ENCODE results near the gene TSPO.

TSPO gene

GRCh38 chr22:43205748-43206508 lies 54.6 kb downstream of the TSPO start:
- Mint-ChIP-seq H3K27ac (peak overlapping the region in 1 of 3 experiments; percentile 41), H3K4me3 (no peak overlapping the region), H3K9me3 (no peaks in the 10 kb centered on the region)

GRCh38 chr22:43206509-43207161 lies 55.3 kb downstream of the TSPO start:
- peaks cover 5% of the 10 kb centered on the region for H3K36me3 Mint-ChIP-seq (ENCODE audit: low read depth)
- no peak for TF ChIP-seq CTCF (IDR thresholded peaks at IDR 0.05; ENCODE audit: unreplicated experiment in 3 of 3)

More at GRCh38 chr22:43205748-43206508, 54.6 kb downstream of the TSPO start:
- Mint-ChIP-seq H3K27me3 (ENCODE audit: low read depth) (no peaks in the 10 kb centered on the region), H3K4me1 (no peaks in the 10 kb centered on the region), H3K36me3 (ENCODE audit: low read depth) (peaks cover 5% of the 10 kb centered on the region)
- TF ChIP-seq CTCF (IDR thresholded peaks at IDR 0.05; ENCODE audit: unreplicated experiment in 3 of 3): no peak

GRCh38 chr22:43207386-43207785 lies 56.0 kb downstream of the TSPO start:
- H3K27ac Mint-ChIP-seq: no peak overlapping the region
- H3K36me3 Mint-ChIP-seq (ENCODE audit: low read depth): peaks cover 5% of the 10 kb centered on the region
- H3K27me3 Mint-ChIP-seq (ENCODE audit: low read depth): no peaks in the 10 kb centered on the region
- no peak for TF ChIP-seq CTCF (IDR thresholded peaks at IDR 0.05; ENCODE audit: unreplicated experiment in 3 of 3)
- H3K4me3 Mint-ChIP-seq: no peak overlapping the region
- H3K9me3 Mint-ChIP-seq: no peaks in the 10 kb centered on the region
- H3K4me1 Mint-ChIP-seq: no peaks in the 10 kb centered on the region

More at GRCh38 chr22:43206509-43207161, 55.3 kb downstream of the TSPO start:
- H3K27ac Mint-ChIP-seq: peak overlapping the region in 1 of 3 experiments; percentile 41
- H3K4me3 Mint-ChIP-seq: no peak overlapping the region
- no peaks in the 10 kb centered on the region for H3K4me1 Mint-ChIP-seq
- no peaks in the 10 kb centered on the region for H3K27me3 Mint-ChIP-seq (ENCODE audit: low read depth)
- no peaks in the 10 kb centered on the region for H3K9me3 Mint-ChIP-seq

GRCh38 chr22:43207849-43208702 lies 56.7 kb downstream of the TSPO start:
- no peak overlapping the region for H3K27ac Mint-ChIP-seq
- H3K9me3 Mint-ChIP-seq: no peaks in the 10 kb centered on the region
- no peaks in the 10 kb centered on the region for H3K36me3 Mint-ChIP-seq (ENCODE audit: low read depth)
- H3K4me1 Mint-ChIP-seq: no peaks in the 10 kb centered on the region
- no peak for TF ChIP-seq CTCF (IDR thresholded peaks at IDR 0.05; ENCODE audit: unreplicated experiment in 3 of 3)
- H3K27me3 Mint-ChIP-seq (ENCODE audit: low read depth): no peaks in the 10 kb centered on the region
- no peak overlapping the region for H3K4me3 Mint-ChIP-seq

- peaks cover 5% of the 10 kb centered on the region for H3K4me1 Mint-ChIP-seq
These were observed 57.6 kb downstream of the TSPO start for GRCh38 chr22:43208703-43209522.

More at GRCh38 chr22:43208703-43209522, 57.6 kb downstream of the TSPO start:
- TF ChIP-seq CTCF (IDR thresholded peaks at IDR 0.05; ENCODE audit: unreplicated experiment in 3 of 3): no peak
- no peak overlapping the region for H3K4me3 Mint-ChIP-seq
- no peaks in the 10 kb centered on the region for H3K9me3 Mint-ChIP-seq
- H3K27ac Mint-ChIP-seq: no peak overlapping the region
- no peaks in the 10 kb centered on the region for H3K27me3 Mint-ChIP-seq (ENCODE audit: low read depth)
- no peaks in the 10 kb centered on the region for H3K36me3 Mint-ChIP-seq (ENCODE audit: low read depth)

Data from nephron (organoid).